Thoracic aorta (tissue), 2 donors: ENCODE results near the gene FBLN5. TPM values are rescaled to one million over a fixed set of nuclear protein-coding genes. Genes with fewer than 3 reads are reported as not detected.
A peak's percentile ranks its signal among the peaks of the same experiment; 100 is the strongest.

Source experiments
- ATAC-seq: fragments of 150-250 bp; one replicate; pipeline ENCODE4 v1.8.0; 2017; ENCODE audit warnings: low read depth; ENCODE audit not compliant: insufficient number of reproducible peaks, low FRiP score
- DNase-seq: peaks from one replicate; pipeline ENCODE4 v3.0.0-alpha.2; 2020; ENCODE audit warnings: low spot score
- H3K27ac ChIP-seq, 2 donors: fragments of 200-600 bp; sonication (generic); 1 replicate in 1 of 2; 2 replicates in 1 of 2; pipeline ENCODE4 v1.5.1; 2016; ENCODE audit warnings: mild to moderate bottlenecking in 2 of 2, moderate library complexity in 2 of 2
- H3K27me3 ChIP-seq: fragments of 200-600 bp; sonication (generic); replicated peaks from 2 replicates; pipeline ENCODE4 v1.6.0; 2016; ENCODE audit warnings: mild to moderate bottlenecking; ENCODE audit not compliant: insufficient read depth
- H3K36me3 ChIP-seq: fragments of 200-600 bp; sonication (generic); one replicate; pipeline ENCODE4 v1.5.1; 2016
- H3K4me1 ChIP-seq, 2 donors: fragments of 200-600 bp; sonication (generic); 1 replicate in 1 of 2; 2 replicates in 1 of 2; pipeline versions ENCODE4 v1.5.1 to v1.6.0; 2016; ENCODE audit warnings: low read depth in 2 of 2, mild to moderate bottlenecking in 1 of 2; ENCODE audit not compliant: control insufficient read depth in 1 of 2
- H3K4me3 ChIP-seq: fragments of 200-600 bp; sonication (generic); 2 replicates; pipeline ENCODE4 v1.5.1; 2016; ENCODE audit warnings: mild to moderate bottlenecking
- H3K9me3 ChIP-seq: fragments of 200-600 bp; sonication (generic); 2 replicates; pipeline ENCODE4 v1.5.1; 2016
- total RNA-seq, 2 donors: library from RNA; depleted of rRNA; stranded (reverse); fragments of >200 nt; gene quantifications; one replicate each; pipeline versions ENCODE4 v1.1.0 to v1.2.3, GENCODE V29; 2016
- TF ChIP-seq, protein P1 (sequence below): fragments of 200-600 bp; sonication (generic); IDR thresholded peaks from one replicate; pipeline ENCODE4 v1.5.1; 2019; ENCODE audit warnings: antibody characterized with exemption

FBLN5 gene
- total RNA-seq, 2 donors from 2014 or later: 824 to 1,103 TPM

DNA sequence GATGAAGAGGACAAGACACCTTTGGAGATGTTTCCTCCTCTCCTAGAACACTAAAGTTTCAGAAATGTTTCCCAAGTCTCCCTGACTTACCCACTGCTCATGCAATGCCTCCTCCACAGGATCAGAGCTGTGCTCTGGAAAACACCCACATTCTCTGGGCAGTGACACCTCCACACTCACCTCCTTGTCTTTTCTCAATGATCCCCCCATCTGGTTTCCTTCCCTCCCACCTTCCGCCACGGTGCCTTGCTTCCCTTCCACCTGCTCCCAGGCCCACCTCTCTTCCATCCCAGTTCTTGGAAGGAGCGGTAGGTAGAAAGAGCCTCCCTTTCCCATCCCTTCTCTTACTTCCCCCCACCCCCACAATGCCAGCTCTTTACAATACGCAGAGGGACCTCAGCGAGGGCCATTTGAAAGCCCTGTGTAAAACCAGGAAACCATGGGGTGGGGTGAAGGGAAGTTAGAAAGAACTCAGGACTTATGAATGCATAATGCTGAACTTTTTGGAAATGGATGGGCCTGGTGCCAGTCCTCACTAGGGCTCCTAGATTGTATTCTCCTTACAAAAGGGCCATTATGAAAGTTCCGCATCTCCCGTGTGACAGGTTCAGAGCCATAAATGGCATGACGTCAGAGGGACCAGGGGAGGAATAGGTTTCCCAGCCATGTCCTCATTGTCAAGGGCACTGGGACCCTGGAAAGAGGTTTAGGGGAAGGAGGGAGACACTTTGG lies 12.8 kb downstream of the FBLN5 start:
- Histone ChIP-seq H3K36me3 (peaks cover 51% of the 10 kb centered on the region), H3K4me1 (peaks cover 39 to 97% of the 10 kb centered on the region in 2 donors), H3K27ac (peak overlapping the region; percentile 46 to 88), H3K27me3 (no peaks in the 10 kb centered on the region), H3K4me3 (no peak overlapping the region), H3K9me3 (no peaks in the 10 kb centered on the region)
- ATAC-seq (no peak), DNase-seq (no peak)
- TF ChIP-seq, protein P1, sequence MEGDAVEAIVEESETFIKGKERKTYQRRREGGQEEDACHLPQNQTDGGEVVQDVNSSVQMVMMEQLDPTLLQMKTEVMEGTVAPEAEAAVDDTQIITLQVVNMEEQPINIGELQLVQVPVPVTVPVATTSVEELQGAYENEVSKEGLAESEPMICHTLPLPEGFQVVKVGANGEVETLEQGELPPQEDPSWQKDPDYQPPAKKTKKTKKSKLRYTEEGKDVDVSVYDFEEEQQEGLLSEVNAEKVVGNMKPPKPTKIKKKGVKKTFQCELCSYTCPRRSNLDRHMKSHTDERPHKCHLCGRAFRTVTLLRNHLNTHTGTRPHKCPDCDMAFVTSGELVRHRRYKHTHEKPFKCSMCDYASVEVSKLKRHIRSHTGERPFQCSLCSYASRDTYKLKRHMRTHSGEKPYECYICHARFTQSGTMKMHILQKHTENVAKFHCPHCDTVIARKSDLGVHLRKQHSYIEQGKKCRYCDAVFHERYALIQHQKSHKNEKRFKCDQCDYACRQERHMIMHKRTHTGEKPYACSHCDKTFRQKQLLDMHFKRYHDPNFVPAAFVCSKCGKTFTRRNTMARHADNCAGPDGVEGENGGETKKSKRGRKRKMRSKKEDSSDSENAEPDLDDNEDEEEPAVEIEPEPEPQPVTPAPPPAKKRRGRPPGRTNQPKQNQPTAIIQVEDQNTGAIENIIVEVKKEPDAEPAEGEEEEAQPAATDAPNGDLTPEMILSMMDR: no peak

DNA sequence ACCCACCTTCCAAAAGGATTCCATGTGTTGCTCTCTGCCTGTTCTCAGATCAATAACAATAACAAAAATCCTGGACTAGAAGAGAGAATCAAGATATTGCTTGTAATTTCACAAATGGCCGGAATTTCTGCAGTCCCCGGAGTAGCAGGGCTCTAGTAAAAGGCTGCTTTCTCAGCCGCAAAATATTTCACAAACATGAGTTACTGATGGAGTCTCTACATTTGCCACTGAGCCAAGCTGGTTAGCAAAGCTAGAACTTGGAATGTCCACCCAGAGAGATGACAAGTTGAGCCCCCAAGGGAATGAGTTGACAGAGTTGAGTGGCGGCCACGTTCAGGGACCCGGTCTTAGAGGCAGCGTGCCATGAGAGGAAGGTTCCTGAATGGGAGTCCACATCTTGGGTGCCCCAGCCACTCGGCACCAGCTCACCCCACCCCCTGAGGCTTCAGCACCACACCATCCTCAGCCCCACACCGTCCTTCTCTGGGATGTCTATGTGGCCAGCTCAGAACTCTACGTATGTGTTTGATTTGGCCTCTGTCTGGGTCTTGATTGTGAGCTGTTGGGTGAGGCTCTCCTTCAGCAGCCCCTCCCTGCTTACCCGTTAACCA lies 15.9 kb downstream of the FBLN5 start:
- peak; percentile 45 for ATAC-seq
- Histone ChIP-seq H3K9me3 (no peaks in the 10 kb centered on the region), H3K4me3 (peak overlapping the region; percentile 46), H3K36me3 (peaks cover 35% of the 10 kb centered on the region), H3K27me3 (no peaks in the 10 kb centered on the region), H3K4me1 (peaks cover 60 to 99% of the 10 kb centered on the region in 2 donors), H3K27ac (peak overlapping the region; percentile 86 to 88)
- TF ChIP-seq, protein P1: peak; percentile 17
- DNase-seq: peak; percentile 31

DNA sequence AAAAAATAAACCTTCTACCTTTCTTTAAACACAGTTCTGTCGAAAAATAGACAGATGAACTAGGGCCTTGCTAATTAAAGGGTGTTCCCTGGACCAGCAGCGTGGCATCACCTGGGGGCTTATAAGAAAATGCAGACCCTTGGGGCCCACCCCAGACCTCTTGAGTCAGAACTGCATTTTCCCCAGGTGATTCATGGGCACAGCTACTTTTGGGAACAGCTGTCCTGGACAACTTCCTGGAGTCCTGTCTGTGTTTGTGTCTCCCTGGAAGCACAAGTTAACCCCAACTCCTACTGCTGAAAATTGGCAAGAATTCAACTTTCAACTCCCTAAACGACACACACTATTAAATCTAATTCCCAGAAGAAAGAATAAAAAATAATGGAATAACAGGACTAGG lies 17.8 kb downstream of the FBLN5 start:
- DNase-seq (no peak), ATAC-seq (no peak)
- H3K36me3 ChIP-seq: peaks cover 24% of the 10 kb centered on the region
- no peaks in the 10 kb centered on the region for H3K9me3 ChIP-seq
- no peak overlapping the region for H3K4me3 ChIP-seq
- TF ChIP-seq, protein P1: no peak
- peak overlapping the region; percentile 86 to 88 for H3K27ac ChIP-seq
- H3K27me3 ChIP-seq: no peaks in the 10 kb centered on the region
- H3K4me1 ChIP-seq: peaks cover 67 to 99% of the 10 kb centered on the region in 2 donors

DNA sequence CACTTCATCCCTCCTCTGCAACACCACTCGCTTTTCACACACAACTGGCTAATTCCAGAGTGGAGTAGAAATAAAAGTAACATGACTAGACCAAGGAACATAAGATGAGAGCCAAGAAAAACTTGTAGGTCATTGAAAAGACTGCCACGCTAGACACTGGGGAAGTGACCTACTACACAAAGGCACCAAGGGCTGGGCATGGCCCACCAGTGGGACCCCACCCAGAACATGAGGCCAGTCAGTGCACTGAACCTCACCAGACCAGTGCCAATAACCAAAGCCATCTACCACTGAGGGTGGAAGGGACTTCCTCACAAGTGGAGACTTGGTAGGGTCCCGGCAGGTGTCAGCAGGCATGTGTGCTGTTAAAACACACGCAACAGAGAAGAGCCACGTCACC lies 19.7 kb downstream of the FBLN5 start:
- H3K27me3 ChIP-seq: no peaks in the 10 kb centered on the region
- peaks cover 71 to 100% of the 10 kb centered on the region in 2 donors for H3K4me1 ChIP-seq

DNA sequence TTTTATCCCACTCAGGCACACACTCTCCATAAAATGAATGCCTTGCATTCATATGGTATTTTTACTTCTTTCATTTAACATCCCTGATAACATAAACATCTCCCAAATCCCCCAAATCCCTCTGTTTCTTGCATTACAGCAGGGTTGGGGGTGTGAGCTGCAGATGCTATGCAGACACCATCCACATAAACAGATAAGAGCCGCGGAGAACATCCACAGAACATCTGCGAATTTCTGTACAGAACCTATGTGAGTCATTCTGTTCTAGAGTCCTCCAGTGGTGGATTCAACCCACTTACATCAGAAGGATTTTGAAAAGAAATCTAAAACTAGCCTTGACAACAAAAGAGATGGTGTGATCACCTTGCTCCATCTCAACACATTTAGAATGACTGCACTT lies 20.3 kb downstream of the FBLN5 start:
- Histone ChIP-seq H3K27ac (peak overlapping the region; percentile 86 to 88), H3K4me3 (no peak overlapping the region), H3K4me1 (peaks cover 75 to 100% of the 10 kb centered on the region in 2 donors), H3K36me3 (peaks cover 14% of the 10 kb centered on the region), H3K27me3 (no peaks in the 10 kb centered on the region), H3K9me3 (no peaks in the 10 kb centered on the region)
- ATAC-seq: no peak
- TF ChIP-seq, protein P1: no peak
- DNase-seq: no peak

More for the DNA sequence above, 19.7 kb downstream of the FBLN5 start:
- H3K9me3 ChIP-seq: no peaks in the 10 kb centered on the region
- H3K4me3 ChIP-seq: peak overlapping the region; percentile 10
- TF ChIP-seq, protein P1: no peak
- H3K36me3 ChIP-seq: peaks cover 14% of the 10 kb centered on the region
- H3K27ac ChIP-seq: peak overlapping the region; percentile 86 to 88
- ATAC-seq (peak; percentile 38), DNase-seq (no peak)
